Right lobe of liver (tissue), 4 donors: ENCODE data around the gene NR6A1.

Experiments
- POLR2A ChIP-seq: fragments of 450-650 bp; IDR thresholded peaks from one replicate; pipeline ENCODE4 v1.6.1; 2017; ENCODE audit warnings: antibody characterized with exemption, mild to moderate bottlenecking
- TF ChIP-seq, protein P1 (sequence below), 4 donors: fragments of 200-600 bp in 3 of 4; fragments of 450-650 bp in 1 of 4; IDR thresholded peaks; one replicate each; pipeline versions ENCODE4 v1.5.1 to v1.8.0; 2016 to 2022; ENCODE audit warnings: antibody characterized with exemption in 4 of 4, mild to moderate bottlenecking in 2 of 4
- donor health status: DM: no; HTN: no; CAD: no.
- donor health status: DM: no; HTN: no; CAD: no.
- donor health status: DM: no; HTN: yes; CAD: no.

DNA sequence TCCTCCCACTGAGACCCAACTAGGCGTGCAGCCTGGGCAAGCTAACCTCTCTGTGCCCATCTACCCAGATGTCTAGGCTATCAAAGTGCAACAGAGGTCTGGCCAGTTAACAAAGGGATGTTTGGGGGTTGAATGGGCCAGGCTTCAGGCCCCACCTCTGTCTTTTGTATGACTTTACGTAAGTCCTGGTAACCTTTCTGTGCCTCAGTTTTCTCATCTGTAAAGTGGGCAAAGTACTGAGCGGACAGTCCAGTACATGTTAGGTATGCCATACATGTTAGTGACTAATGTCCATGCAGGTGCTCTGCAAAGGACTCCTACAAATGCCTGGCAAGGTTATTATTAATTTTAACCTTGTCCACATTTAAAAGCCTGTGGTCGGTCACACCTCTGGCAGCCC, 277.9 kb downstream of the NR6A1 start:
- TF ChIP-seq, protein P1, sequence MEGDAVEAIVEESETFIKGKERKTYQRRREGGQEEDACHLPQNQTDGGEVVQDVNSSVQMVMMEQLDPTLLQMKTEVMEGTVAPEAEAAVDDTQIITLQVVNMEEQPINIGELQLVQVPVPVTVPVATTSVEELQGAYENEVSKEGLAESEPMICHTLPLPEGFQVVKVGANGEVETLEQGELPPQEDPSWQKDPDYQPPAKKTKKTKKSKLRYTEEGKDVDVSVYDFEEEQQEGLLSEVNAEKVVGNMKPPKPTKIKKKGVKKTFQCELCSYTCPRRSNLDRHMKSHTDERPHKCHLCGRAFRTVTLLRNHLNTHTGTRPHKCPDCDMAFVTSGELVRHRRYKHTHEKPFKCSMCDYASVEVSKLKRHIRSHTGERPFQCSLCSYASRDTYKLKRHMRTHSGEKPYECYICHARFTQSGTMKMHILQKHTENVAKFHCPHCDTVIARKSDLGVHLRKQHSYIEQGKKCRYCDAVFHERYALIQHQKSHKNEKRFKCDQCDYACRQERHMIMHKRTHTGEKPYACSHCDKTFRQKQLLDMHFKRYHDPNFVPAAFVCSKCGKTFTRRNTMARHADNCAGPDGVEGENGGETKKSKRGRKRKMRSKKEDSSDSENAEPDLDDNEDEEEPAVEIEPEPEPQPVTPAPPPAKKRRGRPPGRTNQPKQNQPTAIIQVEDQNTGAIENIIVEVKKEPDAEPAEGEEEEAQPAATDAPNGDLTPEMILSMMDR (IDR thresholded peaks at IDR 0.05): no peak
- TF ChIP-seq POLR2A: no peak
